K562 (cell line): ENCODE data around the gene SLC6A6. TPM values are rescaled to one million over a fixed set of nuclear protein-coding genes. Genes with fewer than 3 reads are reported as not detected.

Experiments used
- ATAC-seq: fragments of 200-7000 bp; cut with Tn5 transposase; 3 replicates; pipeline ENCODE4 v1.9.1; 2020; ENCODE audit warnings: moderate library complexity
- BruUV-seq: library from RNA; stranded (reverse); fragments of 400-500 nt; replicated peaks from 2 replicates; lab custom pipeline; 2021; lab: Mats Ljungman, UMichigan
- CTCF ChIA-PET: fragments of 300-600 bp; formaldehyde crosslinking; extraction: SDS; loops from one replicate; lab custom pipeline; 2021; ENCODE audit warnings: low intra/inter-chr PET ratio; lab: Yijun Ruan, JAX
- POLR2A ChIA-PET: fragments of 300-600, 350-650 bp; sonication (Branson Sonifier 250); formaldehyde crosslinking; extraction: SDS; loops from one replicate; lab custom pipeline; 2021; ENCODE audit warnings: antibody characterized with exemption, inconsistent platforms; lab: Yijun Ruan, JAX
- DNase-seq, 4 experiments: peaks; one replicate each; pipeline versions ENCODE4 v3.0.0 to v3.0.0-alpha.2; 2011 to 2018; ENCODE audit warnings: low spot score in 3 of 4, mixed read lengths in 3 of 4; ENCODE audit errors: extremely low read depth in 1 of 4
- FAIRE-seq: peaks from 2 replicates; lab custom pipeline; 2011; peaks lifted over from hg19 to GRCh38; lab: Jason Lieb, UNC
- H2AFZ ChIP-seq: 2 replicates; pipeline ENCODE4 v1.6.0; 2011; ENCODE audit warnings: low read depth, low read length, control low read depth, inconsistent platforms
- H3K27ac ChIP-seq: fragments of 200-600 bp; 3 replicates; pipeline ENCODE4 v1.8.0; 2011; ENCODE audit warnings: low read depth, mild to moderate bottlenecking, control low read depth, inconsistent platforms, low read length, moderate library complexity, mixed read lengths; ENCODE audit errors: extremely low read depth
- H3K27me3 ChIP-seq, 2 experiments: fragments of 300-600 bp in 1 of 2; 2 replicates in 1 of 2; 3 replicates in 1 of 2; pipeline versions ENCODE4 v1.6.0 to v1.8.0; 2011; ENCODE audit warnings: inconsistent platforms in 2 of 2, low read length in 2 of 2, mild to moderate bottlenecking in 1 of 2, mixed read lengths in 1 of 2, moderate library complexity in 1 of 2; ENCODE audit not compliant: control insufficient read depth in 2 of 2, insufficient read depth in 2 of 2
- H3K36me3 ChIP-seq: fragments of 300-600 bp; 3 replicates; pipeline ENCODE4 v1.8.0; 2011; ENCODE audit warnings: mild to moderate bottlenecking, low read length, inconsistent platforms; ENCODE audit not compliant: control insufficient read depth, insufficient read depth
- H3K4me1 ChIP-seq, 2 experiments: fragments of 200-600 bp in 1 of 2; replicated peaks in 1 of 2; 2 replicates in 1 of 2; 3 replicates in 1 of 2; pipeline versions ENCODE4 v1.5.1 to v1.8.0; 2011; ENCODE audit warnings: inconsistent platforms in 2 of 2, low read length in 2 of 2, mild to moderate bottlenecking in 1 of 2, mixed read lengths in 1 of 2, moderate library complexity in 1 of 2; ENCODE audit not compliant: control insufficient read depth in 2 of 2, insufficient read depth in 2 of 2
- H3K4me2 ChIP-seq: 2 replicates; pipeline ENCODE4 v1.6.1; 2011; ENCODE audit warnings: low read length, control low read depth, inconsistent platforms, mixed read lengths; ENCODE audit not compliant: insufficient read depth
- H3K4me3 ChIP-seq: fragments of 200-600 bp; sonication (generic), shearing (Covaris generic); 2 replicates; pipeline ENCODE4 v1.5.1; 2016; ENCODE audit warnings: control low read depth, inconsistent platforms
- H3K79me2 ChIP-seq: fragments of 200-600 bp; 3 replicates; pipeline ENCODE4 v1.8.0; 2011; ENCODE audit warnings: low read length, inconsistent platforms; ENCODE audit not compliant: control insufficient read depth, insufficient read depth
- H3K9ac ChIP-seq, 2 experiments: 2 replicates each; pipeline versions ENCODE4 v1.6.0 to v1.6.1; 2011; ENCODE audit warnings: low read depth in 2 of 2, low read length in 2 of 2, control low read depth in 1 of 2, inconsistent platforms in 1 of 2, mild to moderate bottlenecking in 1 of 2, mixed read lengths in 1 of 2; ENCODE audit not compliant: insufficient read depth in 1 of 2
- H3K9me1 ChIP-seq: one replicate; pipeline ENCODE4 v1.6.0; 2011; ENCODE audit warnings: inconsistent platforms, mild to moderate bottlenecking, low read length, moderate library complexity; ENCODE audit not compliant: control insufficient read depth, insufficient read depth
- H3K9me3 ChIP-seq: replicated peaks from 2 replicates; pipeline ENCODE4 v1.5.1; 2011; ENCODE audit warnings: low read depth, low read length, inconsistent platforms; ENCODE audit not compliant: control insufficient read depth, insufficient read depth
- H4K20me1 ChIP-seq: replicated peaks from 2 replicates; pipeline ENCODE4 v1.6.1; 2011; ENCODE audit warnings: low read length, inconsistent platforms, mixed read lengths; ENCODE audit not compliant: control insufficient read depth, insufficient read depth
- HCFC1 ChIP-seq: IDR thresholded peaks from 2 replicates; pipeline ENCODE4 v1.6.1; 2012; ENCODE audit warnings: low read depth, low read length, improper control_type of control experiment
- MNT ChIP-seq, 2 experiments: fragments of 450-650 bp; conservative IDR thresholded peaks; 2 replicates each; pipeline ENCODE4 v1.6.1; 2017; ENCODE audit warnings: mild to moderate bottlenecking in 2 of 2, moderate library complexity in 2 of 2
- MYBL2 ChIP-seq, 2 experiments: fragments of 450-650 bp in 1 of 2; sonication (generic) in 1 of 2; formaldehyde crosslinking in 1 of 2; IDR thresholded peaks; 2 replicates each; pipeline versions ENCODE4 v1.6.1 to v1.8.1; 2017 to 2022; ENCODE audit warnings: borderline replicate concordance in 1 of 2, inconsistent platforms in 1 of 2, low read depth in 1 of 2, mild to moderate bottlenecking in 1 of 2, missing genetic modification reagents in 1 of 2, moderate library complexity in 1 of 2
- NEUROD1 ChIP-seq: fragments of 150-350 bp; IDR thresholded peaks from 2 replicates; pipeline ENCODE4 v1.6.1; 2014; ENCODE audit warnings: borderline replicate concordance, low read length, low read depth; ENCODE audit not compliant: partially characterized antibody
- POLR2G ChIP-seq: fragments of 200-400 bp; formaldehyde crosslinking; IDR thresholded peaks from 2 replicates; pipeline ENCODE4 v1.6.1; 2017; ENCODE audit warnings: low read depth, mild to moderate bottlenecking, antibody characterized with exemption, low read length, moderate library complexity
- SPI1 ChIP-seq: IDR thresholded peaks from 2 replicates; pipeline ENCODE4 v1.6.1; 2011; ENCODE audit warnings: low read depth, low read length, control low read depth, borderline replicate concordance
- XRCC3 ChIP-seq: fragments of 450-650 bp; IDR thresholded peaks from 2 replicates; pipeline ENCODE4 v1.6.1; 2017; ENCODE audit warnings: mild to moderate bottlenecking, moderate library complexity
- ZKSCAN1 ChIP-seq: fragments of 150-350 bp; IDR thresholded peaks from 2 replicates; pipeline ENCODE4 v1.6.1; 2016; ENCODE audit warnings: low read depth, low read length
- ZNF24 ChIP-seq: fragments of 450-650 bp; IDR thresholded peaks from 2 replicates; pipeline ENCODE4 v1.6.1; 2016
- ZNF79 ChIP-seq: fragments of 250-450 bp; sonication (Bioruptor Pico); IDR thresholded peaks from 2 replicates; pipeline ENCODE4 v1.4.0; 2020; ENCODE audit warnings: low read depth, mild to moderate bottlenecking, moderate library complexity
- WGBS: fragments of 100-300 bp; shearing (Covaris generic); methylation state at CpG from one replicate; pipeline ENCODE4 v1.1.6; 2016; ENCODE audit warnings: low coverage, mixed read lengths; ENCODE audit not compliant: insufficient coverage; ENCODE audit errors: missing lambda C conversion rate; 5-methylcytosine and 5-hydroxymethylcytosine counted together
- in situ Hi-C: fragments of 300-500 bp; cut with MboI; formaldehyde crosslinking; loops from 4 replicates; pipeline ENCODE4 v1.15.0; 2018; ENCODE audit warnings: inconsistent platforms, mixed read lengths
- intact Hi-C: fragments of 100-400 bp; cut with micrococcal nuclease; formaldehyde crosslinking; loops from 2 replicates; pipeline ENCODE4 v1.14.2; 2022
- polyA plus RNA-seq, 8 experiments: library from polyadenylated mRNA; depleted of rRNA in 4 of 8; stranded (reverse) in 5 of 8; unstranded in 3 of 8; fragments of >200 nt; fragmentation: Nextera tagmentation in 2 of 8; fragmentation: Illumina TruSeq in 1 of 8; extraction: Ambion mirVana in 2 of 8; extraction: Trizol in 1 of 8; gene quantifications; 2 replicates each; pipeline versions ENCODE4 v1.2.1 to v1.2.3, GENCODE V29; 2011 to 2014; ENCODE audit warnings: inconsistent platforms in 1 of 8, missing spikeins in 1 of 8
- total RNA-seq, 7 experiments: library from RNA; depleted of rRNA in 6 of 7; stranded (reverse); fragments of >200 nt in 6 of 7; fragmentation: Illumina TruSeq in 2 of 7; extraction: Trizol in 2 of 7; gene quantifications; 2 replicates each; pipeline versions ENCODE4 v1.2.1 to v1.2.3, GENCODE V29; 2011 to 2021; ENCODE audit warnings: low replicate concordance in 1 of 7

SLC6A6 gene
- total and polyA plus RNA-seq, 9 of the 15 experiments (the other 6 are each of a cell fraction or from before 2014, with no cell fraction given): 12.3 to 203 (median 93.2) TPM

GRCh38 chr3:14434498-14435151 lies 32.2 kb downstream of the SLC6A6 start:
- Histone ChIP-seq H3K36me3 (peaks cover 81% of the 10 kb centered on the region), H3K4me1 (peaks cover 51 to 72% of the 10 kb centered on the region in 2 experiments), H3K4me2 (no peak overlapping the region), H2AFZ (no peak overlapping the region), H3K79me2 (peaks cover 99% of the 10 kb centered on the region), H3K9ac (peak overlapping the region in 1 of 2 experiments; percentile 40; a peak in 2 of 4 replicates), H3K9me3 (no peaks in the 10 kb centered on the region), H3K4me3 (no peak overlapping the region), H3K27me3 (no peaks in the 10 kb centered on the region), H3K9me1 (peaks cover 17% of the 10 kb centered on the region), H3K27ac (peak overlapping the region; percentile 42; the same call in 1 of the 3 replicates), H4K20me1 (peaks cover 30% of the 10 kb centered on the region)
- TF ChIP-seq MYBL2 (IDR thresholded peaks at IDR 0.05; ENCODE audit: low read depth): no peak
- 0 out of 2 replicates have a peak, but pooled peaks have one; percentile 11 for TF ChIP-seq MYBL2 (CRISPR knock-in tag; IDR thresholded peaks at IDR 0.05; ENCODE audit: borderline replicate concordance)
- TF ChIP-seq ZKSCAN1: 0 out of 2 replicates have a peak, but pooled peaks have one; percentile 49
- no peak for TF ChIP-seq ZNF79 (CRISPR knock-in tag)
- peak; percentile 43; the same call in 1 of the 2 replicates for TF ChIP-seq POLR2G
- no peak for TF ChIP-seq ZNF24
- no peak for TF ChIP-seq MNT (conservative IDR thresholded peaks at IDR 0.05)
- no peak for TF ChIP-seq XRCC3
- no peak for TF ChIP-seq HCFC1
- no peak for TF ChIP-seq NEUROD1
- TF ChIP-seq SPI1: 0 out of 2 replicates have a peak, but pooled peaks have one; percentile 4
- intact Hi-C loops (loop anchor here (5.0 to 10.0 kb wide), 2 partner anchors 32 to 230 kb away; partner anchors contain the start of gene SLC6A6), in situ Hi-C loops (no loop called here)
- no TSS peak for BruUV-seq
- FAIRE-seq (no peak), DNase-seq (no peak), ATAC-seq (no peak)
- ChIA-PET CTCF (no interaction called here), POLR2A (interaction anchor here (1.4 kb wide), 1 partner anchor 13 kb away, joined by 5 read pairs; no protein-coding TSS in a partner anchor)
- WGBS: 91% methylated on average over 12 of the region's 12 CpGs
